M059J (cell line): Measurements from ENCODE around the gene CASP2. TPM values are rescaled to one million over a fixed set of nuclear protein-coding genes. Genes with fewer than 3 reads are reported as not detected.
A peak's percentile ranks its signal among the peaks of the same experiment; 100 is the strongest.
"Not testable (repeated sequence)": the region's sequence is repeated elsewhere in the genome, so short reads cannot be mapped to it uniquely, and the experiment has no call there.

Experiments
- DNase-seq: peaks from one replicate; pipeline ENCODE4 v3.0.0-alpha.2; 2012; ENCODE audit warnings: low read depth
- total RNA-seq: library from RNA; depleted of rRNA; stranded (reverse); fragments of >200 nt; shearing (Covaris generic); gene quantifications from 2 replicates; pipeline ENCODE4 v1.2.3, GENCODE V29; 2014

Gene CASP2
- total RNA-seq, 1 experiment from 2014 or later, result 31.2 TPM

DNA sequence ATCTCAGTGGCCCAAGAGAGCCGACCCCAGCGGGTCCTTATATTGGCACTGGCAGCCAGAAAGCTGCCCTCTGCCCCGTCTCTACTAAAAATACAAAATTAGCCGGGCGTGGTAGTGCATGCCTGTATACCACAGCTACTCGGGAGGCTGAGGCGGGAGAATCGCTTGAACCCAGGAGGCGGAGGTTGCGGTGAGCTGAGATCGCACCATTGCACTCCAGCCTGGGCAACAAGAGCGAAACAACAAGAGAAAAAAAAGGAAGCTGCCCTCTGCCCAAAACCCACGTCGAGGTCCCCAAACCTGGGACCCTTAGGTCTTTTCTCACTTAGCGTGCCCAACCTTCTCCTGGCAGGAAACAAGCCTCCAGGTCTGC lies 24.0 kb upstream of the CASP2 start:
- not testable (repeated sequence) for DNase-seq

DNA sequence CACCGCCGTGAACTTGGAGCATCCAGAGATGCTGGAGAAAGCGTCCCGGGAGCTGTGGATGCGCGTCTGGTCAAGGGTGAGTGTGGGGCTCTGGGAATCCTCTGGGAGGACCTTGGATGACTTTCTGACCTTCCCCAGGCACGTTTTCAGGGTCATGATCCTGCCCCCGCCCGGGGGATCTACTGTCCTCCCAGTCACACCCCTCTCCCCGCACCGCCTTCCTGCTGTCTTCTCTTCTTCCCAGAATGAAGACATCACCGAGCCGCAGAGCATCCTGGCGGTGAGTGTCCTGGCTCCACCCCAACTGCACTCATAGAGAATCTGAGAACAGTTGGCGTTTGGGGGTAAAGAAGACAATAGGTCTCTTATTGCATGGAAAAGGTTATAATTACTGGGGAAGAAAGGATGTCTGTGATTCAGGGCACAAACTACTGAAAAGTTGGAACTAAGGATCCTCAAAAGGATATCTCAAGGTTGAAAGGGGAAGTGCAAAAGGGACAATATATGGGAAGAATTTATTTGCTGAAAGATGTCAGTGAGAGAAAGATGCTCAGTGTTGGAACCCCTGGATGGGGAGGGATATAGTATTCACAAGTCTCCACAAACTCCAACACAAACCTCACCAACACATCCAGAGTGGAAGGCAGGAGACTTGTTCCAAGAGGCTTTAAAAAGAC lies 23.0 kb upstream of the CASP2 start:
- no peak for DNase-seq

DNA sequence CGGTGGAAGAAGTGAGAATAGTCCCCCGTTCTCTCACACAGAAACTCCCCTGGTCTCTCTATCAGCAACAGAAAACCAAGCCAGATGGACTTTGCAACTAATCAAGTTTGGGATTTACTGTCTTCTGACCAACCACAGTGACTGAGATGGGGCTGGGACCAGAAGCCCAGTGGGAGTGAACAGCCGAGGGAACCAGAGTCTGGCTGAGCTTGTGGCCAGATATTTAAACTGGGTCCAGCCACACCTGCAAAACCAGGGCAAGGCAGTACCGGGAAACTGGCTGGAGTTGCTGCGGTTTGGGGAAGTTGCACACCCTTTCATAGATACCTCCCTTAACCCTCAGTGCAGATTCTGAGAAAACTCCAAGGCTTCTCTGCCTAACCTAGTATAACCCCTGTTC lies 18.9 kb upstream of the CASP2 start:
- DNase-seq, result no peak

DNA sequence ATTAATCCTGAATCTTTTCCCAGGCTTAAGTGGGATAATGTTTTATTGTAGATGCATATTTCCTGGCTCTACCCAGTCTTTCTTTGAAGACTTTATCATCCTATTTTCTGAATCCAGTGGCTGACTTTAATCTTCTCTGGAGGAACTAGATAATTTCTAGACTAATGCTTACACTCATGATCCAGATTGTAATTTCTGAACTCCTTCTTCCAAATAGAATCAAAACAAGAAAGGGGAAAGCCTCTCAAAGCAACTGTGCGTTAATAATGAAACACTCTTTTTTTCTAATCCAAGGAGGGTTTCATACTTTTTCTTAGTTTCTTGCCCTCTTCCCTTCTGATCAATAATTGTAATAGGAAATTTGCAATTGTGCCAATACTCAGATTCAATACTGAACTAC lies 16.9 kb upstream of the CASP2 start:
- no peak for DNase-seq

DNA sequence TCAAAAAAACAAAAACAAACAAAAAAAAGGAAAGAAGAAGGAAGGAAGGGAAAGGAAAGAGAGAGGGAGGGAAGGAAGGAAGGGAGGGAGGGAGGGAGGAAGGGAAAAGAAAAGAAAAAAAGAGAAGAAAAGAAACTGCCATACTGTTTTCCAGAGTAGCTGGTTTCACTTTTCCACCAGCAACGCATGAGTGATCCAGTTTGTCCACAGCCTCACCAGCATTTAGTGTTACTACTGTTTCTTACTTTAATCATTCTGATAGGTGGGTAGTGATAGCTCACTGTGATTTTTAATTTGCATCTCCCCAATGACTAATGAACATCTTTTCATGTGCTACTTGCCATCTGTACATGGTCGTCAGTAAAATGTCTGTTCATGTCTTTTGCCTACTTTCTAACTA lies 15.3 kb upstream of the CASP2 start:
- DNase-seq, result no peak

DNA sequence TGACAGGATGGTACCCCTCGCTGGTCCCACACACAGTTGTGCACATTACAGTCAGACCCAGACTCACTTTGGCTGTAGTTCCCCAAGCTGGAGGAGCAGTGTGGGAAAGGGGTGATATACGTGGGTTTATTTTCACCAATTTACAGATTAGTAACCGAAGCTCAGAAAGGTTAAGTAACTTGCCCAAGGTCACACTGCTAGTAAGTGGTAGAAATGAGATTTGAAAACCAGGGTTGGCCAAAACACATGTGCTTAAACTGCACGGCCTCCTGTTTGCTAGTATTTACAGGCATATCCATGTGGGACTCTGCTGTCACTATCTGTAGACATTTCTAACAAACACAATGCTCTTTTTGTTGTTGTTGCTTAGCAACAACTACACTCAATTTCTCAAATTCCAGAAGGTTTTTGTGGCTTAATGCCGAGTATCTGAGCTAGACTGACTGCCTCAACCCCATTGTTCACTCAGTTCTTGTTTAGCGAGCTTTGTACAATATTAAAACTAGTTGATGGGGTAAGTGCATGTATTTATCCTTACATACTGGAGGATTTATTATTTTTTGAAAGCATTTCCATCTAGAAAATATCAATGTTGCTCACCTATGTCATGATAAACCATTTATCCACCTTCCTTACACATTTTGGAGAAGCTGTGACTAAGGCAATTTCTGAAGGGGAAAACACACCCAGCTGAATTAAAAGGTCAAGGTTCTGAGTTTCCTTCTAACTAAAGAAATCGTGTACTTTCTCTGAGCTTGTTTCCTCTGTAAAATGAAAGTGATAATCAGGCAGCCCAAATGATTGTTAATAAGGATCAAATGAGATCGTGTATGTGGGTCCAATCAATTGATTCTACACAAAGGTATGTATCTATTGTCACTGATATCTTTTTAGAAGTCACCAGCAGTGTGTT lies 8.7 kb upstream of the CASP2 start:
- DNase-seq, result peak; percentile 90

DNA sequence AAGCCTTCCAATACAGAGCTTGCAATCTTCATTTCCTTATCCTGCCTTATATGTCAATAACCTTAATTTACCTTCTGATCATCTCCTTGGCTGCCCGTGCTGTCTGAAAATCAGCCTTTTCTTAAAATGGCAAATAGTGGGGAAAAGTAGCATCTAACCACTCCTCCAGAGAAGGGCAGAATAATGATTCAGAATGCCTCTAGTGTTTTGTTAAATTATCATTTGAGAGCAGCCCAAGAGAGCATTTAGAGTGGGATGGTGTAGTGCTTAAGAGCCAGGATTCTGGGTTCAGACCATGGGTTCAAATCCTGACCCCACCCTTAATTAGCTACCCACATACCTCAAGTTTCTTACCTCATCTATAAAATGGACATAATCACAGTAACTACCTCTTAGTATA lies 8.0 kb upstream of the CASP2 start:
- no peak for DNase-seq

DNA sequence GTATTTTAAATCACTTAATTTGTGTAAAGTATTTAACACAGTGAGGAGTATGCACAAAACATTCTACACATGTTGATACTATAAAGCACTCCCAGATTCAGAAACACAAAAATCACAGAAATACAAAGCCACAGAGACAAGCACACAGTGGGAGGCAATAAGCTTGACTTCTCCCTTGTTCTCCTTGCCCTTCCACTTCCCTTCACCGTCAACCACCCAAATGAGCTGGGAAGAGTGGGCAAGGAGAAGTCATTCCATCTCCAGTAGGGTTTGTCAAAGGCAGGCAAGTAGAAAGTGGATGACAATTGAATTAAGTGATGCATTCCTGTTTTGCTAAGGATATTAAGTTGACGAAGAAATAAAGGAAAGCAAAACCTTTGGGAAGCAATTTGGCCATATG lies 7.6 kb upstream of the CASP2 start:
- no peak for DNase-seq

DNA sequence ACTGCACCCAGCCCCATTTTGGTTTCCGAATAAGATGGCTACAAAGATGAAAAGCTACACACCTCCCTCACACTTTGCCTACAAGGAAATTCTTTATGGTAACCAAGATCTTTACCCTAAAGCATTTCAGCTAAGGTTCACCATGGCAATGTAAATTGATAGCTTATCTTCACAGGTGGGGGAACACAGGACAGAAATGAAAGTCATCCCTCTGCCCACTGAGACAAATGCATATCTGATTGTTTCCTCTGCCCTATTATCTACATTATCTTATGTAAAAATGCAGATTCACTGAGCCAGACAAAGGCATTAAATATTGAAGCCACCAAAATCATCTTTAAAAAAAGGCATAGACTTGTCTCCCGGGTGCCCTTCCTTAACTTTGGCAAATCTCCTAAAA lies 6.6 kb upstream of the CASP2 start:
- no peak for DNase-seq

DNA sequence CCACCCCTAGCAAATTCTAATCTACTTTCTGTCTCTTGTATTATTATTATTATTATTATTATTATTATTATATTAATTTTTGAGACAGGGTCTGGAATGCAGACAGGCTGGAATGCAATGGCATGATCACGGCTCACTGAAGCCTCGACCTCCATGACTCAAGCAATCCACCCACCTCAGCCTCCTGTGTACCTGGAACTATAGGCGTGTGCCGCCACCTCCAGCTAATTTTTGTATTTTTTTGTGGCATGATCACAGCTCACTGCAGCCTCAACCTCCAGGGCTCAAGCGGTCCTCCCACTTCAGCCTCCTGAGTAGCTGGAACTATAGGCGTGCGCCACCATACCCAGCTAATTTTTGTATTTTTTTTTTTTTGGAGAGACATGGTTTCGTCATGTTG lies 6.0 kb upstream of the CASP2 start:
- DNase-seq, result no peak

DNA sequence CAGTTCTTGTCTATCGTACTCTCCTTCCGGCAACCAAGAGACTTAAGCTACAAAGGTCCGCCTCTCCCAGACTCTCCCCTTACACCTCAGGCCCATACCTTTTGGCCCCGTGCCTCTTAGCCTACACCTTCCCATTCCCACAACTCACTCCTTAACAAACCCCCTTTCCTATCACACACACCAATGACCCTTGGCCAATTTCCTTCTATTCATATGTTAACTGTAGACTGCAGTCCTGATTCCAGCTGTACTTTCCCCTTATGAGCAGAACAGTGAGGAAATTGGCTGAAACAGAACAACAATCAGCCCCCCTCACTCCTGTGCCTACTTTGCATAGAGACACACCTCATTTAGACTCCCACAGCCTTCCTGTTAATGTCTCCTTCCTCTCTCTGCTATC lies 4.8 kb upstream of the CASP2 start:
- no peak for DNase-seq

DNA sequence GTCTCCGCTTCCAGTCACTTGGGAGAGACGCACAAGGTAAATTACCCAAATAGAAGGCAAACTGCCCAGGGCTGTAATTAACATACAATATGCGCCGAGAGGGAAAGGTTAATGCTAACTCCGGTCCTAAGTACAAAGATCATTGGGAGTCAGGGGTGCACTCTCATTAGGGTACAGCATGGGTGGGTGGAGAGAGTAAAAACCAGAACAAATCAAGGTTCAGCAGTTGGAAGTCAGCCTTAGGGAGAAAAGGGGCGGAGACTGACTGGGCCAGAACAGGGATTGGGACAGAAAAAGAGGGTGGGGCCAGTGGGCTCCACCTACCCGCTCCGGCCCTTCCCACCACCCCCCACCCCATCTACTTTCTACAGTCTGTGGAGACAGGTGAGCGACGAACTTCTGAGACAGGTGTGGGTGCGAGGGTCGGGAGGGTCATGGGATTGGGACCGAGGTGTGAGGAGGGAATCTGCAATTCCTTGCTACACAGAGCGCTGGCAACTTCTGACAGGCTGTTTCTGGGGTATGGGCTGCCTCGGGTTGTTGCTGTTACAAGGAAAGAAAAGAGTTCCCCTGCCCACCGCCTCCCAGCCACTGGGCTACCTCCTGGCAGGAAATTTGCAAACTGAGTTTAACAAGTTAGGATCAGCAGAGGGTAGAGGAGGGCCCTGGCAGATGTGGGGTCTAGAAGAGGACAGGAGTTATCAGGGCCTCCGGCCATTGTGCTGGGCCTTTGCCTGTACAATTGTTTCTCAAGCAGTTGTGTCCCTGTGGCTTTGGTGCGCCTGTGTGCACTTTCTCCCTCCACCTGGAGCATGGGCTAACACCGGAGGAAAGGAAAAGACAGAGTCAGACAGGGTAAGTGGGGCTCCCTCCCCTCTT lies 3.3 kb upstream of the CASP2 start, which contains the start of gene TMEM139:
Gene TMEM139, plus strand, starts transcription at position 368 of the 879 bp plus-strand sequence. CDS start 1,000 bp downstream, outside the sequence.
- no peak for DNase-seq

DNA sequence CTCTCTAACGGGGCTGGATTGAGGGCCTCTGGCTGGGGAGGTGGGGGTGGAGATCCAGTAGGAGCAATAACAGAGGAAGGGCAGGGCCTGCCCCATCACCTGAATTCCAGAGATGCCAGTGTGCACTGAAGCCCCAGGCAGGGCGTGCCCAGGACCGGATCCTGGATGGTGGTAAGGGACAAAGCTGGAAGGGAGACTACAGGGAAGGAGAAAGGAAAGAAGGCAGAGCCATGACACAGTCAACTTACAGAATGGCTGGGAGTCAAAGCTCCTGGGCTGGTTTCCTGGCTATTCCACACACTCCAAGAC lies 2.7 kb upstream of the CASP2 start:
- peak; percentile 45 for DNase-seq

DNA sequence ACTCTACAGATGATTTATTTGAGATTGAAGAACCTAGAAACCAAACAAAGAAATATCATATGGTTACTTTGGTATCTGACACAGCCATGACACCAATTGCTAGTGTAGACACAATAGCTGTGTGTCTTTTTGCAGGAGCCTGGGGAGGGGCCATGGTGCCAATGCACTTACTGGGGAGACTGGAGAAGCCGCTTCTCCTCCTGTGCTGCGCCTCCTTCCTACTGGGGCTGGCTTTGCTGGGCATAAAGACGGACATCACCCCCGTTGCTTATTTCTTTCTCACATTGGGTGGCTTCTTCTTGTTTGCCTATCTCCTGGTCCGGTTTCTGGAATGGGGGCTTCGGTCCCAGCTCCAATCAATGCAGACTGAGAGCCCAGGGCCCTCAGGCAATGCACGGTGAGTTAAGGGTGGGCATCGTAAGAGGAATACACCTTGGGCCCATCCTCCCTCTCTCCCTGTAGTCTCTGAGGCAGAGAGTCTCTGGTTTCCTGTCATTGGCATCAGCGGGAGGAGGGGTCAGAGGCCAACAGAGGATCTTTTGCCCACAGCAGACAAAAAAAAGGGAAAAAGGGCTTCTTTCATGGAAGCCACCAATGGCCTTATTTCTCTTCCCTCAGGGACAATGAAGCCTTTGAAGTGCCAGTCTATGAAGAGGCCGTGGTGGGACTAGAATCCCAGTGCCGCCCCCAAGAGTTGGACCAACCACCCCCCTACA lies 2.2 kb upstream of the CASP2 start:
- DNase-seq, result no peak

DNA sequence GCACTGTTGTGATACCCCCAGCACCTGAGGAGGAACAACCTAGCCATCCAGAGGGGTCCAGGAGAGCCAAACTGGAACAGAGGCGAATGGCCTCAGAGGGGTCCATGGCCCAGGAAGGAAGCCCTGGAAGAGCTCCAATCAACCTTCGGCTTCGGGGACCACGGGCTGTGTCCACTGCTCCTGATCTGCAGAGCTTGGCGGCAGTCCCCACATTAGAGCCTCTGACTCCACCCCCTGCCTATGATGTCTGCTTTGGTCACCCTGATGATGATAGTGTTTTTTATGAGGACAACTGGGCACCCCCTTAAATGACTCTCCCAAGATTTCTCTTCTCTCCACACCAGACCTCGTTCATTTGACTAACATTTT lies 1.6 kb upstream of the CASP2 start:
- no peak for DNase-seq

DNA sequence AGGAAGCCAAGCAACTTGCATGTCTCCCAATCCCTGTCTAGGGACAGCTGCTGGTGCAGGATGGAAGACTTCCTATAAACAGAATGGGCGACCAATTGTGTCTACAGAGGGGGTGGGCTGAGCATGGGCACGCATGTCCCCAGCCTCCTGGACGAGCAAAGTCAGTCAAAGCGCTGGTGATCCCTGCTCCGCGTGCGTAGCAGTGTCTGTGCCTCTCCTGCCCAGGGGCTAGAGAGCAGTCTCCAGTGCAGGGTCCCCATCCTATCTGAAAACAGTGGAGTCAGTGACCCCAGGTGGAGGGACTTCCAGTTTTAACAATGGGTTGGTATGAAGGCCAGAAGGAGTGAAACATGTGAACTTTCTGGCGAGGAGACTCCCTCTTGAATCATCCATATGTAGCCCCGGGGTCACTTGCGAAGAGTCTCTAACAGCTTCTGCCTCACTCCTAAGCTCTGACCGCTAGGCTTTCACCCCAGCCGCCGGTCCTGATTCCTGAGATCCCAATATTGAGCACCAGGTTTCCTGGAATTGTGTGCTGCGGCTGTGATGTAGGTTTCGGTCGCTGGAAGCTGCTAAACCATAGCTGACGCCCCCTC lies 714 bp upstream of the CASP2 start:
- DNase-seq, result no peak

DNA sequence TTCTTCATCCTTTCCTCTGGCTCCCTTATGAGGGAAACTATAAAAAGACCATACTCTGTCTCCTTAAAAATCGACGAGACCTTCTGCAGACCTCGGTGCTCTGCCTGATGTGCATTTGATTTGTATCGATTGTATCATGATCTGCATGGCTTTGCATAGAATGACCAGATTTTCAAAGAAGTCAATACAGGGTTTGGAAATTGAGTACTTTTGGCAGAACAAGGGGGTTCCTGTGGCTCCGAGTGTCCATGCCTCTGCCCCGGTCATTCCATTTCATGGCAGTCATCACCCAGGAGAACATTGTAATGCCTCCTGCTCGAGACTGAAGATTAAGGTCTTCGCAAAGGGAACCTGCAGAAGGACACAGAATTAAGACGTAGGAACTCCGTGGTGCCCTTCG lies 685 bp downstream of the CASP2 start:
- peak; percentile 41 for DNase-seq

DNA sequence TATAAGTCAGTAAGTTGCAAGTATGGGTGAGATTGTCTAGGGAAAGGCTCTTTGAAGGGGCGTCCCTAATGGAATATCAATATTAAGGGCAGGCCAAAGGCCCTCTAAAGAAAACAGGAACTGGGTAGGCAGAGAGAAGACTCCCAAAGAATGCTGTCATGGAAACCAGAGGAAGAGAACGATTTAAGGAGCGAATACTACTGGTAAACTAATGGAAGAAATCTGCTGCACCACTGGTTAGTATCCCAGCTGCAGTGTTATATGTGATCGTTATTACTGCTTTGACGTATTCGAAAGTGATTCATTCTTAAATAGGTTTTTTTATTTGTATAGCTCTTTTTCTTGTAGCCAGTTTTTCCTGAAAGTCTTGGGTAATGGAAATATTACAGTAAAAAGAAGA lies 1.3 kb downstream of the CASP2 start:
- no peak for DNase-seq

DNA sequence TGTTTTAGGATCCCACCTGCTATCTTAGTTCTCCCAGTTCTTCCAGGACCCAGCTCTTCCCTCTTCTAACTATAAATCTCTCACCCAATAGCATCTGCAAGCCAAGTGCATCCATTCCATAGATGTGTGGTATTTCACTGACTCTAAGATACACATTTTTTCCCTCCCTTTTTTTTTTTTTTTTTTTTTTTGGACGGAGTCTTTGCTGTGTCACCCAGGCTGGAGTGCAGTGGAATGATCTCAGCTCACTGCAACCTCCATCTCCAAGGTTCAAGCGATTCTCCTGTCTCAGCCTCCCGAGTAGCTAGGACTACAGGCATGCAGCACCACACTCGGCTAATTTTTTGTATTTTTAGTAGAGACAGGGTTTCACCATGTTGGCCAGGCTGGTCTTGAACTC lies 1.7 kb downstream of the CASP2 start:
- DNase-seq, result not testable (repeated sequence)

DNA sequence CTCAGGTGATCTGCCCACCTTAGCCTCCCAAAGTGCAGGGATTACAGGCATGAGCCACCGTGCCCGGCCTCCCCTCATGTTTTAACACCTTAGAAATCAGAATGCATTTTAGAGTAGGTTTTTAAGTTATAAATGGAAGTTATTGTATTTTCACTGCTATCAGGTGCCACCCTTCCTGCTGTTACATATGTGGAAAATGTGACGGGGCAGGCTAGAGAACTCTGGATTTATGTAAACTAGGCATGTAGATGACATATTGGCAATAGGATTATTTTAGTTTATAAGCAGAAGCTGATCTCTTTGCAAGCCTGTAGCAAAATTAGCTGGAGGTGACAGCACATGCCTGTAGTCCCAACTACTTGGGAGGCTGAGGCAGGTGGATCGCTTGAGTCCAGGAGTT lies 2.1 kb downstream of the CASP2 start:
- DNase-seq, result no peak

DNA sequence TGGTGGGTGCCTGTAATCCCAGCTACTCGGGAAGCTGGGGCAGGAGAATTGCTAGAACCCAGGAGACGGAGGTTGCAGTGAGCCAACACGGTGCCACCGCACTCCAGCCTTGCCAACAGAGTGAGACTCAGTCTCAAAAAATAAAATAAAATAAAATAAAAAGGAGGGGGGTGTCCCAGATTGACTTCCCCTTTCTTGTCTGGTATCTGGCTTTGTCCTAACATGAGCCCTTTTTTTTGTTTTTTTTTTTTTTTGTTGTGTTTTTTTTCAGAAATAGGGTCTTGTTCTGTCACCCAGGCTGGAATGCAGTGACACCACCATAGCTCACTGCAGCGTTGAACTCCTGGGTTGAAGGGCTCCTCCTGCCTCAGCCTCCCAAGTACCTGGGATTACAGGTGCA lies 4.7 kb downstream of the CASP2 start:
- DNase-seq, result no peak
